Measurements from ENCODE around the gene PGLYRP1. TPM values are rescaled to one million over a fixed set of nuclear protein-coding genes. Genes with fewer than 3 reads are reported as not detected.

PGLYRP1 gene, protein sequence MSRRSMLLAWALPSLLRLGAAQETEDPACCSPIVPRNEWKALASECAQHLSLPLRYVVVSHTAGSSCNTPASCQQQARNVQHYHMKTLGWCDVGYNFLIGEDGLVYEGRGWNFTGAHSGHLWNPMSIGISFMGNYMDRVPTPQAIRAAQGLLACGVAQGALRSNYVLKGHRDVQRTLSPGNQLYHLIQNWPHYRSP
- total RNA-seq (not detected), total RNA-seq (0 reads per million in 2 donors)

DNA sequence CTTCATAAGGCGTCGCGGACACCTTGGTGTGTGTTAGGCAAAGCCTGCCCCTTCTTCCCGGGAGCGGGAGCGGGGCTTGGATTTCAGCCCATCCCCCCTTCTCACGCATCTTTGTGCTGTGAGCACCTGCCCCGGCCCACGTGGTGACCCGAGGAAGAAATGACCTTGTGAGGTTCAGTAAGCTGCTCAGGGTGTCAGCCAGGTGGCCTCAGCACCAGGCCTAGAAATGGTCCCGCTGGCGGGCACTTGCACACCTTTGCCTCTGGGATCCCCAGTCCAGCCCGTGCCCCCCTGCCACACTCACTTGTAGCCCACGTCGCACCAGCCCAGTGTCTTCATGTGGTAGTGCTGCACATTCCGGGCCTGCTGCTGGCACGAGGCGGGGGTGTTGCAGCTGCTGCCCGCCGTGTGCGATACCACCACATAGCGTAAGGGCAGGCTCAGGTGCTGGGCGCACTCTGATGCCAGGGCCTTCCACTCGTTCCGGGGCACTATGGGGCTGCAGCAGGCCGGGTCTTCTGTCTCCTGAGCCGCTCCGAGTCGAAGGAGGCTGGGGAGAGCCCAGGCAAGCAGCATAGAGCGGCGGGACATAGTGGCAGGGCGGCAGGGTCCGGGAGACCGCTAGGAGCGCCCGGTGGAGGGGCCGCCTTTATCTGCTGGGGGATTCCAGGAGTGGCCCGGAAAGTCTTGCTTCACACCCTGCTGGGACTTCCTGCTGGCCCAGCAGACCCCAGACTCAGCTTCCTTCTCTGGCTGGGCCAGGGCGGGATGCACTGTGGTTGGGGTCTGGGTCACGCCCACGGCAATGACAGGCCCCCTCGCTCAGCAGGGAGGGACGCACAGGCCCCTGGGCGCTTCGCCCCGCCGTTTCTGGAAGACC lies at the start of gene PGLYRP1:
PGLYRP1 (minus strand) TSS at position 623 of the 880 bp plus-strand sequence; CDS start at position 591, 32 bp downstream.
- ATAC-seq, result no peak
- H3K9me3 ChIP-seq (ENCODE audit: control insufficient read depth, low read length, poor library complexity, severe bottlenecking), result no peaks in the 10 kb centered on the region
- Mint-ChIP-seq H3K27me3 (peaks cover 7% of the 10 kb centered on the region), H3K4me1 (peaks cover 7% of the 10 kb centered on the region), H3K4me3 (no peak within 1 kb of the TSS), H3K36me3 (ENCODE audit: low read depth) (no peaks in the 10 kb centered on the region), H3K27ac (no peak within 1 kb of the TSS)
- DNase-seq, result no peak

GRCh38 chr19:46069806-46070341 lies 47.0 kb upstream of the PGLYRP1 start:
- no peak for DNase-seq
- H3K4me1 Mint-ChIP-seq, result no peaks in the 10 kb centered on the region
- no peak for ATAC-seq

DNA sequence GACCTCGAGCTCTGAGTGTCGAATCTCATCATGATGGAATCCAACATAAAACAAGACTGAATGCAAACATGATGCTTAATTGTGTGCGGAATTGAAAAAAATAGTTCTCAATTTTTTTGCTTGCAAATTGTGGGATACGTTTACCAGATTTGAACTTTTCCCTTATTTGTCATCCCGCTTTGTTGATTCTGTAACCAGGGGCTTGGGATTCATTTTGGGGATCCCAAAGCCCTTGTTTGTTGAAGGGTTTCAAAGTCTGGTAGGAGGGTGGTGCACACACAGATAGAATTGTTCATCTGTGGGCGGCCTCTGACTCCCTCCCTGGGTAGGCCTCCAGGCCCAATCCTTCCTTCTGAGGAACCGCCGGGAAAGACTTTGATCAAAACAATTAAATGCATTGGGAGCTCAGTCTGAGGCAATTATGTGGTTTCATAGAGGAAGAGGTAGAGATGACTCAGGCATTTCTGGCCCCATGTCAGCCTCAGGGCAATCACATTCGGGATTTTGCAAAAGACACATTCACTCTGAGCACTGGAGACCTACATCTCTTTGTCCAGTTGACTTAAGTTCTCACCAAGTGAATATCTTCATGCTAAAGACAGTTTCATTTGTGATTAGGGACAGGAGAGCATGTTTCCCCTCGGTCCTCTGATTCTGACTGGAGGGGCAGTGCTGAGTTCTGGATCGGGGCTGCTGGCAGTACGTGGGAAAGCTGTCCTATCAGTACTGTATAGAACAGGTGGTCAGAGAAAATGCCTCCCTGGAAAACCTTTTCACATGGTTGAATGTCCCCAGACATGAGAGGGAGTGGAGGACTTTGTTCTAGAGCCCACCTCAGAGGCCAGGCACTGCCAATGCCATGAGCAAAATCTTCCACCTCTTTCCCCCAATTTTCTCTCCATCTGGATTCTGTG lies 45.7 kb upstream of the PGLYRP1 start:
- H3K9me3 ChIP-seq (ENCODE audit: control insufficient read depth, low read length, poor library complexity, severe bottlenecking), result no peaks in the 10 kb centered on the region
- ATAC-seq (no peak), DNase-seq (no peak)
- no peaks in the 10 kb centered on the region for H3K36me3 Mint-ChIP-seq (ENCODE audit: low read depth)
- no peak overlapping the region for H3K27ac Mint-ChIP-seq
- no peak overlapping the region for H3K4me3 Mint-ChIP-seq
- no peaks in the 10 kb centered on the region for H3K4me1 Mint-ChIP-seq
- peaks cover 89% of the 10 kb centered on the region for H3K27me3 Mint-ChIP-seq

More at GRCh38 chr19:46069806-46070341, 47.0 kb upstream of the PGLYRP1 start:
- H3K27ac Mint-ChIP-seq, result no peak overlapping the region
- peaks cover 87% of the 10 kb centered on the region for H3K27me3 Mint-ChIP-seq
- no peaks in the 10 kb centered on the region for H3K36me3 Mint-ChIP-seq (ENCODE audit: low read depth)
- H3K9me3 ChIP-seq (ENCODE audit: control insufficient read depth, low read length, poor library complexity, severe bottlenecking), result no peaks in the 10 kb centered on the region
- no peak overlapping the region for H3K4me3 Mint-ChIP-seq

DNA sequence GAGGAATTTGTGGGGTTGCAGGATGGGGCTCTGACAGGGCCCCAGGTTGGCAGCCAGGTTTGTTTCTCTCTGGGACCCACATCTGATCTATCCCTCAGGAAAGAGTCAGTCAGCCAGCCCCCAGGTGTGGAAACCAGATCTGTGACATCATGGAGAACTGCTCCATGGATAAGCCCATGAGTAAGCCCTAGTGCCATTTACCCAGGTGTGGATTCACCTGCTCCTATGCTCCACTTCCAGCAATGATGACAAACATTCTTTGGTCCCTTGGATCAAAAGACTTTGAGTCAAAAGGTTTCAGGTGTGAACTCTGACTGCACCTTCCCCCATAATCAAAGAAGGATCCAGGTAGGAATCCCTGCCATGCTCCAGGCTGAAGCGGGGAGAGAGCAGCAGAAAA lies 44.8 kb upstream of the PGLYRP1 start:
- H3K27ac Mint-ChIP-seq, result no peak overlapping the region
- ATAC-seq (no peak), DNase-seq (no peak)
- no peaks in the 10 kb centered on the region for H3K9me3 ChIP-seq (ENCODE audit: control insufficient read depth, low read length, poor library complexity, severe bottlenecking)
- no peaks in the 10 kb centered on the region for H3K36me3 Mint-ChIP-seq (ENCODE audit: low read depth)
- no peak overlapping the region for H3K4me3 Mint-ChIP-seq
- H3K4me1 Mint-ChIP-seq, result no peaks in the 10 kb centered on the region
- H3K27me3 Mint-ChIP-seq, result peaks cover 89% of the 10 kb centered on the region

GRCh38 chr19:46066471-46066870 lies 43.6 kb upstream of the PGLYRP1 start:
- no peak overlapping the region for H3K27ac Mint-ChIP-seq
- no peak overlapping the region for H3K4me3 Mint-ChIP-seq
- ATAC-seq (no peak), DNase-seq (no peak)
- H3K4me1 Mint-ChIP-seq, result no peaks in the 10 kb centered on the region
- peaks cover 78% of the 10 kb centered on the region for H3K27me3 Mint-ChIP-seq
- no peaks in the 10 kb centered on the region for H3K36me3 Mint-ChIP-seq (ENCODE audit: low read depth)
- H3K9me3 ChIP-seq (ENCODE audit: control insufficient read depth, low read length, poor library complexity, severe bottlenecking), result no peaks in the 10 kb centered on the region

DNA sequence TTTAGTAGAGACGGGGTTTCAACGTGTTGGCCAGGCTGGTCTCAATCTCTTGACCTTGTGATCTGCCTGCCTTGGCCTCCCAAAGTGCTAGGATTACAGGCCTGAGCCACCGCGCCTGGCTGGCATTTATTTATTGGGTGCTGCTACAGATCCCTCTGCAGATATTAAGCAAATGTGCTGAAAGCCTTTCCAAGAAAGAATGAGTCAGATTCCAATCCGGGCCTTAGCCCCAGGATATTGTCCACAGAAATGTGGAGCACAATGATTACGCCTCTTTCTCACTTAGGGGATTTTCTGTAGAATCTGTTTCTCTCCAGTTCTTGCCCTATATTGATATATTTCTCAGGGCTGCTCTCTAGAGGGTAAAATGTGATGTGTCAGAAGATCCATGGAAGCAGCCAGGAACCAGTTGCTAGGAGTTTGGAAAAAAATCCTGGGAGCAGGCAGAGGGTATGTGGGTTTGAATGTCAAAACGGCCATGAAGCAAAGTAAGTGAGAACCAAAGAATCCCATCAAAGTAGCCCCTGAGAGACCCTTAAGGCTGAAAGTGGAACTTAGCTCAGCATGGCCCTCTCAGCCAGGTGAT lies 42.7 kb upstream of the PGLYRP1 start:
- H3K27ac Mint-ChIP-seq, result no peak overlapping the region
- DNase-seq (no peak), ATAC-seq (no peak)
- H3K4me3 Mint-ChIP-seq, result no peak overlapping the region
- peaks cover 69% of the 10 kb centered on the region for H3K27me3 Mint-ChIP-seq
- H3K4me1 Mint-ChIP-seq, result no peaks in the 10 kb centered on the region
- no peaks in the 10 kb centered on the region for H3K9me3 ChIP-seq (ENCODE audit: control insufficient read depth, low read length, poor library complexity, severe bottlenecking)
- H3K36me3 Mint-ChIP-seq (ENCODE audit: low read depth), result no peaks in the 10 kb centered on the region

GRCh38 chr19:46063201-46063600 lies 40.3 kb upstream of the PGLYRP1 start:
- Mint-ChIP-seq H3K4me1 (no peaks in the 10 kb centered on the region), H3K27ac (no peak overlapping the region), H3K27me3 (peaks cover 57% of the 10 kb centered on the region), H3K36me3 (ENCODE audit: low read depth) (no peaks in the 10 kb centered on the region), H3K4me3 (no peak overlapping the region)
- no peak for DNase-seq
- peaks cover 2% of the 10 kb centered on the region for H3K9me3 ChIP-seq (ENCODE audit: control insufficient read depth, low read length, poor library complexity, severe bottlenecking)
- no peak for ATAC-seq

DNA sequence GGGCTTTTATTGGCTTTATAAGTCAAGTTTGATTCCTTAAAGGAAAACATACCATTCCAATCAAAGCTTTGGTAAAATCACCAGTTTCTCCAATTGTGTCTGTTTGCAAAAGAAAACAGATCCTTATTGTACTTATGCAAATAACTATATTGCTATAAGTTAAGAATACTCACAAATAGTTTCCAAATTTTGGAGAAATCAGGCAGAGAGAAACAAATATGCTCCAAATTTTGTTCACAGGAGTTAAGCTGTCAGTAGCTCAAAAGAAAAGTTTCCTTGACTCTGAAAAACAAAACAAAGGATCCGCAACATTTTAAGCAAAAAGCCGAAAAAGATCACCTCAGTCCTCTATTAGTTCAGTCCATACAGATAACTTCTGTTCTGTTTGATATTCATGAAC lies 37.2 kb upstream of the PGLYRP1 start:
- DNase-seq, result no peak
- Mint-ChIP-seq H3K36me3 (ENCODE audit: low read depth) (peaks cover 2% of the 10 kb centered on the region), H3K4me3 (no peak overlapping the region), H3K4me1 (no peaks in the 10 kb centered on the region), H3K27ac (no peak overlapping the region), H3K27me3 (peaks cover 53% of the 10 kb centered on the region)
- ATAC-seq, result no peak
- H3K9me3 ChIP-seq (ENCODE audit: control insufficient read depth, low read length, poor library complexity, severe bottlenecking), result peaks cover 2% of the 10 kb centered on the region

DNA sequence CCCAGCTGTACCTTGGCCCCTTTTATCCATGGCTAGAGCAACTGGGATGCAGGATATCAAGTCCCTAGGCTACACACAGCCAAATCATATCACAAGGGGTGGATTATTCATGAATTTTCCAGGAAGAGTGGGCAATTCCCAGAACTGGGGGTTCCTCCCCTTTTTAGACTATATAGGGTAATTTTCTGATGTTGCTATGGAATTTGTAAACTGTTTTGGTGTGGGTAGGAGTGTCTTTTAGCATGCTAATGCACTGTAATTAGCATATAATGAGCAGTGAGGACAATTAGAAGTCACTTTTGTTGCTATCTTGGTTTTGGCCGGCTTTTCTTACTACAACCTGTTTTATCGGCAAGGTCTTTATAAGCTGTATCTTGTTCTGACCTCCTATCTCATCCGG lies 35.9 kb upstream of the PGLYRP1 start:
- H3K9me3 ChIP-seq (ENCODE audit: control insufficient read depth, low read length, poor library complexity, severe bottlenecking), result peaks cover 2% of the 10 kb centered on the region
- peaks cover 2% of the 10 kb centered on the region for H3K36me3 Mint-ChIP-seq (ENCODE audit: low read depth)
- no peak for DNase-seq
- no peak overlapping the region for H3K4me3 Mint-ChIP-seq
- ATAC-seq, result no peak
- H3K4me1 Mint-ChIP-seq, result no peaks in the 10 kb centered on the region
- no peak overlapping the region for H3K27ac Mint-ChIP-seq
- H3K27me3 Mint-ChIP-seq, result peaks cover 56% of the 10 kb centered on the region

- H3K36me3 Mint-ChIP-seq (ENCODE audit: low read depth), result peaks cover 2% of the 10 kb centered on the region
- H3K9me3 ChIP-seq (ENCODE audit: control insufficient read depth, low read length, poor library complexity, severe bottlenecking), result peaks cover 2% of the 10 kb centered on the region
- H3K27ac Mint-ChIP-seq, result no peak overlapping the region
- ATAC-seq, result no peak
- H3K4me1 Mint-ChIP-seq, result no peaks in the 10 kb centered on the region
- H3K27me3 Mint-ChIP-seq, result peaks cover 59% of the 10 kb centered on the region
- no peak for DNase-seq
- H3K4me3 Mint-ChIP-seq, result no peak overlapping the region
Measured at GRCh38 chr19:46056536-46056935, 33.7 kb upstream of the PGLYRP1 start.

GRCh38 chr19:46052896-46053295 lies 30.0 kb upstream of the PGLYRP1 start:
- no peak overlapping the region for H3K27ac Mint-ChIP-seq
- no peak for DNase-seq
- no peaks in the 10 kb centered on the region for H3K9me3 ChIP-seq (ENCODE audit: control insufficient read depth, low read length, poor library complexity, severe bottlenecking)
- H3K4me3 Mint-ChIP-seq, result no peak overlapping the region
- no peak for ATAC-seq
- H3K4me1 Mint-ChIP-seq, result no peaks in the 10 kb centered on the region
- H3K27me3 Mint-ChIP-seq, result peaks cover 82% of the 10 kb centered on the region
- peaks cover 2% of the 10 kb centered on the region for H3K36me3 Mint-ChIP-seq (ENCODE audit: low read depth)

- H3K27ac Mint-ChIP-seq, result no peak overlapping the region
- no peaks in the 10 kb centered on the region for H3K4me1 Mint-ChIP-seq
- ATAC-seq (no peak), DNase-seq (no peak)
- H3K4me3 Mint-ChIP-seq, result no peak overlapping the region
- peaks cover 74% of the 10 kb centered on the region for H3K27me3 Mint-ChIP-seq
- peaks cover 4% of the 10 kb centered on the region for H3K36me3 Mint-ChIP-seq (ENCODE audit: low read depth)
- H3K9me3 ChIP-seq (ENCODE audit: control insufficient read depth, low read length, poor library complexity, severe bottlenecking), result no peaks in the 10 kb centered on the region
Measured at GRCh38 chr19:46049597-46049996, 26.7 kb upstream of the PGLYRP1 start.

Measured in T-helper 17 cell (primary cell).